HepG2 (cell line): ENCODE measurements around the gene RBMS2. TPM values are rescaled to one million over a fixed set of nuclear protein-coding genes. Genes with fewer than 3 reads are reported as not detected.

Experiments
- ATAC-seq: fragments of 200-7000 bp; cut with Tn5 transposase; 3 replicates; pipeline ENCODE4 v1.9.1; 2020; ENCODE audit warnings: mild to moderate bottlenecking, moderate library complexity
- BruUV-seq: library from RNA; stranded (reverse); fragments of 400-500 nt; replicated peaks from 2 replicates; lab custom pipeline; 2021; lab: Mats Ljungman, UMichigan
- CTCF ChIA-PET: fragments of 300-600 bp; formaldehyde crosslinking; extraction: SDS; loops from one replicate; lab custom pipeline; 2021; ENCODE audit warnings: low total read pairs, inconsistent platforms, low intra/inter-chr PET ratio; lab: Yijun Ruan, JAX
- POLR2A ChIA-PET: fragments of 350-600 bp; sonication (Branson Sonifier 250); formaldehyde crosslinking; loops from one replicate; lab custom pipeline; 2020; ENCODE audit warnings: antibody characterized with exemption, inconsistent platforms; lab: Yijun Ruan, JAX
- DNase-seq: peaks from one replicate; pipeline ENCODE4 v3.0.0-alpha.2; 2015; ENCODE audit warnings: low spot score
- FAIRE-seq: peaks from 3 replicates; lab custom pipeline; 2011; peaks lifted over from hg19 to GRCh38; lab: Jason Lieb, UNC
- H2AFZ ChIP-seq: one replicate; pipeline ENCODE4 v1.6.1; 2011; ENCODE audit warnings: low read length, inconsistent platforms
- H3K27ac ChIP-seq: fragments of 300-600 bp; 3 replicates; pipeline ENCODE4 v1.8.0; 2011; ENCODE audit warnings: mixed run types, mild to moderate bottlenecking, mixed read lengths, low read length, inconsistent platforms; ENCODE audit not compliant: insufficient read depth; ENCODE audit errors: extremely low read length
- H3K27me3 ChIP-seq, 2 experiments: fragments of 200-600 bp in 1 of 2; 2 replicates in 1 of 2; 3 replicates in 1 of 2; pipeline versions ENCODE4 v1.6.0 to v1.8.0; 2011; ENCODE audit warnings: low read length in 2 of 2, mild to moderate bottlenecking in 2 of 2, moderate library complexity in 2 of 2, inconsistent platforms in 1 of 2; ENCODE audit not compliant: insufficient read depth in 2 of 2, control insufficient read depth in 1 of 2
- H3K36me3 ChIP-seq, 2 experiments: fragments of 200-600 bp in 1 of 2; replicated peaks in 1 of 2; 2 replicates in 1 of 2; 3 replicates in 1 of 2; pipeline versions ENCODE4 v1.5.1 to v1.8.0; 2011; ENCODE audit warnings: low read length in 2 of 2, inconsistent platforms in 1 of 2; ENCODE audit not compliant: insufficient read depth in 2 of 2, control insufficient read depth in 1 of 2
- H3K4me1 ChIP-seq: 2 replicates; pipeline ENCODE4 v1.5.1; 2012; ENCODE audit warnings: low read length, inconsistent platforms; ENCODE audit not compliant: insufficient read depth
- H3K4me2 ChIP-seq: 2 replicates; pipeline ENCODE4 v1.6.0; 2011; ENCODE audit warnings: low read depth, low read length, inconsistent platforms
- H3K4me3 ChIP-seq, 3 experiments: fragments of 200-600 bp in 1 of 3; sonication (generic), shearing (Covaris generic) in 1 of 3; replicated peaks in 1 of 3; 2 replicates each; pipeline ENCODE4 v1.5.1; 2011 to 2016; ENCODE audit warnings: low read length in 3 of 3, inconsistent platforms in 2 of 3, low read depth in 2 of 3, mild to moderate bottlenecking in 2 of 3, control low read depth in 1 of 3, mixed read lengths in 1 of 3; ENCODE audit not compliant: insufficient read depth in 1 of 3
- H3K79me2 ChIP-seq: one replicate; pipeline ENCODE4 v1.6.1; 2011; ENCODE audit warnings: low read length, inconsistent platforms; ENCODE audit not compliant: insufficient read depth
- H3K9ac ChIP-seq: 2 replicates; pipeline ENCODE4 v1.6.0; 2011; ENCODE audit warnings: mild to moderate bottlenecking, low read depth, low read length, inconsistent platforms; ENCODE audit not compliant: insufficient read depth
- H3K9me3 ChIP-seq: 2 replicates; pipeline ENCODE4 v1.5.1; 2012; ENCODE audit warnings: mild to moderate bottlenecking, low read length
- H4K20me1 ChIP-seq: 2 replicates; pipeline ENCODE4 v1.6.0; 2011; ENCODE audit warnings: inconsistent platforms, mild to moderate bottlenecking, low read length, moderate library complexity; ENCODE audit not compliant: insufficient read depth
- CREM ChIP-seq, 2 experiments: sonication (generic) in 1 of 2; formaldehyde crosslinking in 1 of 2; IDR thresholded peaks; 2 replicates each; pipeline versions ENCODE4 v1.4.0 to v1.6.1; 2016 to 2020; ENCODE audit warnings: antibody characterized with exemption in 1 of 2, mild to moderate bottlenecking in 1 of 2, missing genetic modification reagents in 1 of 2
- FOXA3 ChIP-seq: IDR thresholded peaks from 2 replicates; pipeline ENCODE4 v1.6.1; 2016; ENCODE audit warnings: missing genetic modification reagents, missing compliant biosample characterization
- KDM5A ChIP-seq: fragments of 200-600 bp; sonication (generic); IDR thresholded peaks from 2 replicates; pipeline ENCODE4 v1.7.0; 2018; ENCODE audit warnings: antibody characterized with exemption, mild to moderate bottlenecking, low read length, borderline replicate concordance
- KDM5B ChIP-seq: sonication (generic); formaldehyde crosslinking; IDR thresholded peaks from 2 replicates; pipeline ENCODE4 v1.4.0; 2020; ENCODE audit warnings: missing genetic modification reagents, mild to moderate bottlenecking, borderline replicate concordance
- PHF8 ChIP-seq: sonication (generic); formaldehyde crosslinking; IDR thresholded peaks from 2 replicates; pipeline ENCODE4 v1.5.0; 2020; ENCODE audit warnings: missing genetic modification reagents
- PITX1 ChIP-seq: sonication (generic); formaldehyde crosslinking; IDR thresholded peaks from 2 replicates; pipeline ENCODE4 v1.5.1; 2020; ENCODE audit warnings: mild to moderate bottlenecking, missing genetic modification reagents
- RBFOX2 ChIP-seq: fragments of 200-400 bp; formaldehyde crosslinking; IDR thresholded peaks from 2 replicates; pipeline ENCODE4 v1.6.1; 2017; ENCODE audit warnings: low read depth, mild to moderate bottlenecking, low read length
- SOX5 ChIP-seq: IDR thresholded peaks from 2 replicates; pipeline ENCODE4 v1.6.1; 2016; ENCODE audit warnings: borderline replicate concordance
- TBX2 ChIP-seq: sonication (generic); formaldehyde crosslinking; IDR thresholded peaks from 2 replicates; pipeline ENCODE4 v1.5.0; 2020; ENCODE audit warnings: missing genetic modification reagents, mild to moderate bottlenecking, borderline replicate concordance
- ZBTB20 ChIP-seq: sonication (generic); formaldehyde crosslinking; IDR thresholded peaks from 2 replicates; pipeline ENCODE4 v1.8.1; 2023; ENCODE audit warnings: missing genetic modification reagents, low read depth, mild to moderate bottlenecking, borderline replicate concordance
- ZNF12 ChIP-seq: sonication (generic); formaldehyde crosslinking; IDR thresholded peaks from 2 replicates; pipeline ENCODE4 v1.5.0; 2020; ENCODE audit warnings: missing genetic modification reagents
- ZNF3 ChIP-seq: IDR thresholded peaks from 2 replicates; pipeline ENCODE4 v1.7.0; 2017; ENCODE audit warnings: inconsistent platforms
- ZNF546 ChIP-seq: sonication (generic); formaldehyde crosslinking; conservative IDR thresholded peaks from 2 replicates; pipeline ENCODE4 v1.8.1; 2023; ENCODE audit warnings: mild to moderate bottlenecking, missing genetic modification reagents
- ZNF629 ChIP-seq: sonication (generic); formaldehyde crosslinking; conservative IDR thresholded peaks from 2 replicates; pipeline ENCODE4 v1.5.0; 2020; ENCODE audit warnings: missing genetic modification reagents
- ZNF670 ChIP-seq: sonication (generic); formaldehyde crosslinking; IDR thresholded peaks from 2 replicates; pipeline ENCODE4 v1.8.0; 2022; ENCODE audit warnings: mild to moderate bottlenecking, missing genetic modification reagents, borderline replicate concordance
- ZNF747 ChIP-seq: sonication (generic); formaldehyde crosslinking; IDR thresholded peaks from 2 replicates; pipeline ENCODE4 v1.8.1; 2023; ENCODE audit warnings: missing genetic modification reagents, mild to moderate bottlenecking, borderline replicate concordance
- ZSCAN31 ChIP-seq: sonication (generic); formaldehyde crosslinking; IDR thresholded peaks from 2 replicates; pipeline ENCODE4 v1.5.0; 2020; ENCODE audit warnings: low read depth, mild to moderate bottlenecking, missing genetic modification reagents
- WGBS: methylation state at CpG from one replicate; pipeline ENCODE4 v1.1.6; 2017; ENCODE audit warnings: low lambda C conversion rate; 5-methylcytosine and 5-hydroxymethylcytosine counted together
- in situ Hi-C: cut with HindIII; loops from 2 replicates; pipeline ENCODE4 v1.10.0; 2017; ENCODE audit warnings: low pct_unique_long_range_greater_than_20kb; ENCODE audit not compliant: extremely low pct_ligation_motif_present
- intact Hi-C: fragments of 100-400 bp; cut with micrococcal nuclease; formaldehyde crosslinking; loops from one replicate; pipeline ENCODE4 v1.10.0; 2022; ENCODE audit not compliant: unreplicated experiment
- polyA plus RNA-seq, 8 experiments: library from polyadenylated mRNA; depleted of rRNA in 3 of 8; stranded (reverse) in 7 of 8; unstranded in 1 of 8; fragments of >200 nt; fragmentation: Illumina TruSeq in 4 of 8; extraction: Trizol in 4 of 8; gene quantifications; 2 replicates each; pipeline versions ENCODE4 v1.2.1 to v1.2.3, GENCODE V29; 2011 to 2016; ENCODE audit warnings: low read depth in 4 of 8, missing spikeins in 1 of 8, mixed read lengths in 1 of 8; ENCODE audit not compliant: insufficient read depth in 1 of 8
- total RNA-seq, 5 experiments: library from RNA; depleted of rRNA; stranded (reverse); fragments of >200 nt; fragmentation: Illumina TruSeq; extraction: Trizol; gene quantifications; 2 replicates each; pipeline ENCODE4 v1.2.3, GENCODE V29; 2016; ENCODE audit warnings: low read depth in 1 of 5
- TF ChIP-seq, protein P1 (sequence below): sonication (generic); formaldehyde crosslinking; IDR thresholded peaks from 2 replicates; pipeline ENCODE4 v1.5.0; 2020; ENCODE audit warnings: mild to moderate bottlenecking, missing genetic modification reagents
- TF ChIP-seq, protein P2 (sequence below): sonication (generic); formaldehyde crosslinking; IDR thresholded peaks from 2 replicates; pipeline ENCODE4 v1.8.0; 2022; ENCODE audit warnings: mild to moderate bottlenecking, missing genetic modification reagents, moderate library complexity
- TF ChIP-seq, protein P3 (sequence below): sonication (generic); formaldehyde crosslinking; IDR thresholded peaks from 2 replicates; pipeline ENCODE4 v1.5.0; 2020; ENCODE audit warnings: missing genetic modification reagents, mild to moderate bottlenecking, borderline replicate concordance

Gene RBMS2
- total and polyA plus RNA-seq, 2 of the 13 experiments (the other 11 are each of a cell fraction or from before 2014, with no cell fraction given): 0.53 to 7.4 TPM

DNA sequence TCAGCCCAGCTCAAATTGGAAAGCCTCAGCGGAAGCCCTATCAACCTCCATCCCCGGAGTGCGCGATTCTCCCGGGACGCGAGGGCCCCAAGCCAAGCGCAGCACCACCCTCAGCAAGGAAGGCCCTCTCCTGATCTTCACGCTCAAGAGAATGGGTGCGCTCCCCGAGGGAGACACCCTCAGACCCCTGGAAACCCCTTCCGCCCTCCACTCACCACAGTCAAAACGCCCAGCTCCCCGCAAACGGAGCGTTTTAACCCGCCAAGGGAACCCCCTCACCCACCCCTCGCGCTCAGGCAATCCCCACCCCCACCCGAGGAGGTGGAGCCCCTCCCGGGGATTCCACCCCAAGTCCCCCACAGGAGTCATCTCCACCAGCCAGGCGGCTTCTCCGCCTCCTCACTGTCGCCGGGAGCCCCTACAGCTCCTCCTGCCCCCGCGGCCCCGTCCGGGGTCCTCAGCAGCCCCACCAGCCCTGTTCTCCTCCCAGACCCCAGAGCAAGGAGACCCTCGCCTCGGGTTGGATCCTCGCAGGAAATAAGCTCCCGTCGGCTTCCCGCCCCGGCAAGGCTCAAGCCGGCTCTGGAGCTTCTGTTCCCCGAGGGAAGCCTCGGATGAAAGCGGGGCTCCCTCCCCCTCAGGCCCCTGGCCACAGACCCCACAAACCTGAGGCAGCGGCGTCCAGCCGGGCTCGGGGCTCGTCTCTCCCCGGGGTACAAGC lies 108.0 kb downstream of the RBMS2 start:
- POLR2A ChIA-PET: interaction anchor here (1.0 to 1.8 kb wide), 6 partner anchors 16 to 408 kb away, joined by 4 to 7 read pairs (median 6); partner anchors contain the start of genes ATP5F1B, NACA, PTGES3 and RBMS2
- intact Hi-C loops (no loop called here), in situ Hi-C loops (no loop called here)
- H3K79me2 ChIP-seq: peaks cover 67% of the 10 kb centered on the region
- H4K20me1 ChIP-seq: peaks cover 10% of the 10 kb centered on the region
- 0% methylated on average over 21 of the region's 46 CpGs for WGBS
- peak overlapping the region; percentile 84 for H3K4me2 ChIP-seq
- DNase-seq: no peak
- H3K4me1 ChIP-seq: peaks cover 74% of the 10 kb centered on the region
- H3K36me3 ChIP-seq: peaks cover 0 to 7% of the 10 kb centered on the region in 2 experiments; a peak in 2 of 5 replicates
- peak overlapping the region; percentile 74 for H3K27ac ChIP-seq
- no peak overlapping the region for H2AFZ ChIP-seq
- no peaks in the 10 kb centered on the region; a peak in 1 of 5 replicates for H3K27me3 ChIP-seq
- peak; percentile 36 for ATAC-seq
- CTCF ChIA-PET: no interaction called here
- peak overlapping the region; percentile 92 for H3K9ac ChIP-seq
- H3K4me3 ChIP-seq: peak overlapping the region; percentile 98 to 100 (median 99)
- no TSS peak for BruUV-seq
- no peak for FAIRE-seq
- no peaks in the 10 kb centered on the region for H3K9me3 ChIP-seq
- TF ChIP-seq ZNF546 (CRISPR knock-in tag): peak; percentile 36; the same call in 1 of the 2 replicates
- TF ChIP-seq, protein P1, sequence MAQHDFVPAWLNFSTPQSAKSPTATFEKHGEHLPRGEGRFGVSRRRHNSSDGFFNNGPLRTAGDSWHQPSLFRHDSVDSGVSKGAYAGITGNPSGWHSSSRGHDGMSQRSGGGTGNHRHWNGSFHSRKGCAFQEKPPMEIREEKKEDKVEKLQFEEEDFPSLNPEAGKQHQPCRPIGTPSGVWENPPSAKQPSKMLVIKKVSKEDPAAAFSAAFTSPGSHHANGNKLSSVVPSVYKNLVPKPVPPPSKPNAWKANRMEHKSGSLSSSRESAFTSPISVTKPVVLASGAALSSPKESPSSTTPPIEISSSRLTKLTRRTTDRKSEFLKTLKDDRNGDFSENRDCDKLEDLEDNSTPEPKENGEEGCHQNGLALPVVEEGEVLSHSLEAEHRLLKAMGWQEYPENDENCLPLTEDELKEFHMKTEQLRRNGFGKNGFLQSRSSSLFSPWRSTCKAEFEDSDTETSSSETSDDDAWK (CRISPR knock-in tag): no peak
- TF ChIP-seq ZNF670: no peak
- TF ChIP-seq PHF8: peak; percentile 45
- TF ChIP-seq ZNF629: 0 out of 2 replicates have a peak, but pooled peaks have one; percentile 16
- peak; percentile 32; the same call in 1 of the 2 replicates for TF ChIP-seq TBX2
- no peak for TF ChIP-seq ZNF747
- TF ChIP-seq ZNF3 (CRISPR knock-in tag): no peak
- TF ChIP-seq KDM5A: peak; percentile 35; the same call in 1 of the 2 replicates
- no peak for TF ChIP-seq FOXA3
- 0 out of 2 replicates have a peak, but pooled peaks have one; percentile 38 for TF ChIP-seq ZSCAN31 (CRISPR knock-in tag)
- TF ChIP-seq, protein P2, sequence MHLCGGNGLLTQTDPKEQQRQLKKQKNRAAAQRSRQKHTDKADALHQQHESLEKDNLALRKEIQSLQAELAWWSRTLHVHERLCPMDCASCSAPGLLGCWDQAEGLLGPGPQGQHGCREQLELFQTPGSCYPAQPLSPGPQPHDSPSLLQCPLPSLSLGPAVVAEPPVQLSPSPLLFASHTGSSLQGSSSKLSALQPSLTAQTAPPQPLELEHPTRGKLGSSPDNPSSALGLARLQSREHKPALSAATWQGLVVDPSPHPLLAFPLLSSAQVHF: no peak
- TF ChIP-seq PITX1 (CRISPR knock-in tag): no peak
- no peak for TF ChIP-seq ZNF12 (CRISPR knock-in tag)
- no peak for TF ChIP-seq SOX5 (CRISPR knock-in tag)
- no peak for TF ChIP-seq ZBTB20 (CRISPR knock-in tag)
- TF ChIP-seq CREM (IDR thresholded peaks at IDR 0.05): peak; percentile 4; the same call in 1 of the 2 replicates
- TF ChIP-seq CREM (CRISPR knock-in tag; IDR thresholded peaks at IDR 0.05): no peak
- TF ChIP-seq, protein P3, sequence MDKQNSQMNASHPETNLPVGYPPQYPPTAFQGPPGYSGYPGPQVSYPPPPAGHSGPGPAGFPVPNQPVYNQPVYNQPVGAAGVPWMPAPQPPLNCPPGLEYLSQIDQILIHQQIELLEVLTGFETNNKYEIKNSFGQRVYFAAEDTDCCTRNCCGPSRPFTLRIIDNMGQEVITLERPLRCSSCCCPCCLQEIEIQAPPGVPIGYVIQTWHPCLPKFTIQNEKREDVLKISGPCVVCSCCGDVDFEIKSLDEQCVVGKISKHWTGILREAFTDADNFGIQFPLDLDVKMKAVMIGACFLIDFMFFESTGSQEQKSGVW: no peak
- TF ChIP-seq KDM5B: peak; percentile 5; the same call in 1 of the 2 replicates
- no peak; the same call in 1 of the 2 replicates for TF ChIP-seq RBFOX2
